Stimulated activated CD4-positive, alpha-beta T cell treated with anti-CD3 and anti-CD28 coated beads, Interleukin-15, amount 100 ng/mL, for 1 hour (primary cell): ENCODE data around the gene CLSTN1.

Experiments used
- DNase-seq, 2 donors: peaks; one replicate each; pipeline ENCODE4 v3.0.0-alpha.2; 2020; ENCODE audit warnings: low read depth in 1 of 2, low spot score in 1 of 2

CLSTN1 gene

GRCh38 chr1:9823943-9824701 lies at the start of gene CLSTN1:
Gene CLSTN1, minus strand, starts transcription at chr1:9823965. Its CDS starts 232 bp downstream, at chr1:9823733.
- DNase-seq: peak; percentile 78 to 84

DNA sequence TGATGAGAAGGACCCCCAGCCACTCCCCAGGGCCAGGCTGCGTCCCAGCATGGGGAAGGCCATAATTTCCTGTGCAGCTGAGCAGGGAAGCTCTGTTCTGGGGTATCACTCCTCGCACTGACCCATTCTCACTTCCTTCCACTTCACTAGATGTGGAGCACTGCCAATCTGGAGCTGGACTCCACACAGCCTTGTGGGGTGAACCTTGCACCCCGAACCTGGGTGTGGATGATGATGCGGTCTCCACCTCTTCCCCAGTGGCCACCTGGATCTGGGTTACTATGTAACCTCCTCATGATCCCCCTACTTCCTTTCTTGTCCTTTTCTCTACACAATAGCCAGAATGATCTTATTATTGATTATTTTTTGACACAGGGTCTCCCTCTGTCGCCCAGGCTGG lies 49.6 kb upstream of the CLSTN1 start:
- DNase-seq: no peak

GRCh38 chr1:9872430-9873165 lies 48.8 kb upstream of the CLSTN1 start:
- DNase-seq: no peak

GRCh38 chr1:9871707-9872425 lies 48.1 kb upstream of the CLSTN1 start:
- DNase-seq: no peak

GRCh38 chr1:9871021-9871420 lies 47.3 kb upstream of the CLSTN1 start:
- DNase-seq: no peak

GRCh38 chr1:9870572-9870971 lies 46.8 kb upstream of the CLSTN1 start:
- no peak for DNase-seq

DNA sequence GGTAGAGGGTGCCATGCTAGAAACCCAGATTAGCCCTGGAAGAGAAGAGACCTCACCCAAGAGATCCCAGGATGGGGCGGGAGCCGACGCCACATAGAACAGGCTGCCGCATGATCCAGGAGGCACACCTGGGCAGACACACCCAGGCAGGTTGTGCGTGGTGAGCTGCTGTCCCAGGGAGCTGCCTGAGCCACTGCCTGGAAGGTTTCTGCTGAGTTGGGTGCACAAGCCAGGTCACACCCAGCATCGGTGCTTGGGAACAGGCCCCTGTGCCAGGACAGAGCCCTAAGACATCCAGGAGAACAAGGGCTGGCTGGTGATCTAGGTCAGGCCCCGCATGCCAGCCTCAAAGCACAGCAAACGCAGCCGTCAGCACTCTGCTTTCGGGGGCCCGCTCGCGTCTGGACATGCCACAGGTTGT lies 46.1 kb upstream of the CLSTN1 start:
- no peak for DNase-seq

DNA sequence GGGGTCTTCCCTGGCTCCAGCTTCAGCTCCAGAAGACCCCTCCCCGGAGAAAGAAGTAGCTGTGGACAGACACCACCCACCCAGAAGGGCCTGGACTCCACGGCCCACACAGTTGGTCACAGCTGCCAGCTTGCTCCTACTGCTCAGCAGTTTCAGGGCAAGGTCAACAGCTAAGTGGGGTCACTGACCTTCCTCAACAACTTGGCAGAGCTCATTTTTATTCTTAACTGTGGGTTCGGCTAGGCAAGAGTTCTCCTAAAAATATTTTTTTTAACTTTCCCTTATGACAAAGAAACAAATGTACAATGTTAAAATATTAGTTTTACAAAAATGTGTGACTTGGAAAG lies 44.5 kb upstream of the CLSTN1 start:
- DNase-seq: no peak

GRCh38 chr1:9867408-9868243 lies 43.9 kb upstream of the CLSTN1 start:
- DNase-seq: peak; percentile 74 to 80

DNA sequence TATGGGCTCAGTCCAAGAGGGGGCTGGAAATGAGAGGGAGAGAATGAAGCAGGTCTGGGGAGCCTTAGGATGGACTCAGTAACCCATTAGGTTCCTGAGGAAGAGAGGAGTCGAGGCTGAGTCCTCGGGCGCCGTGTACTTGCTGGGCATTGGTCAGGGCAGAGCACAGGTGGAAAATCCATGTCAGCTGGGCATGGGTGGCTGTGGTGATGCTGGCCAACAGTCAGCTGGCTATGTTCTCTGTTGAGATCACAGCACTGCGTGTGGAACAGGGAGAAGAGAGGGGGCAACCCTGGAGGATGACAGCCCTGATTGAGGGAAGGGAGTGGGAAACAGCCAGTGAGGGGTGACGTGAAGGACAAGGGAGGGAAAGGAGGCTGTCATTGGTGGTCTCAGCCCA lies 43.1 kb upstream of the CLSTN1 start:
- no peak for DNase-seq

- DNase-seq: no peak
Observed at GRCh38 chr1:9865724-9866123, 42.0 kb upstream of the CLSTN1 start.

GRCh38 chr1:9863371-9863770 lies 39.6 kb upstream of the CLSTN1 start:
- no peak for DNase-seq

GRCh38 chr1:9861360-9861759 lies 37.6 kb upstream of the CLSTN1 start:
- no peak for DNase-seq

DNA sequence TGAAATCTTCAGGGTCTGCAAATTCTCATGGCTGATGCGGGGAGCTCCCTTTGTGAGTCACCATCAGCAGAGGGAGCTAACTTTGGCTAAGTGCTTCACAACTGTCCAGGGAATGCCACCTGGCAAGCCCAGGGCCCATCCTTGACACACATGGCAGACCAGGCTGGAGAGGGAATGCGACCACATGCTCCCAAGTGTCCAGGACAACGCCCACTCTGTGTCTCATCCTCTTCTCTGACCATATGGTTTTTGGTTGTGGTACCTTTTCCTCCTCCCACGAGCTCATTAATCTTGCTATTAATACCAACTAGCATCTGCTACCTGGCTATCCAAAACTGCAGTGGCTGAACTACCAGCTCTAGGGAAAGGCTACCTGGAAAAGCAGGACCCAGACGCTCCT lies 37.1 kb upstream of the CLSTN1 start:
- no peak for DNase-seq

DNA sequence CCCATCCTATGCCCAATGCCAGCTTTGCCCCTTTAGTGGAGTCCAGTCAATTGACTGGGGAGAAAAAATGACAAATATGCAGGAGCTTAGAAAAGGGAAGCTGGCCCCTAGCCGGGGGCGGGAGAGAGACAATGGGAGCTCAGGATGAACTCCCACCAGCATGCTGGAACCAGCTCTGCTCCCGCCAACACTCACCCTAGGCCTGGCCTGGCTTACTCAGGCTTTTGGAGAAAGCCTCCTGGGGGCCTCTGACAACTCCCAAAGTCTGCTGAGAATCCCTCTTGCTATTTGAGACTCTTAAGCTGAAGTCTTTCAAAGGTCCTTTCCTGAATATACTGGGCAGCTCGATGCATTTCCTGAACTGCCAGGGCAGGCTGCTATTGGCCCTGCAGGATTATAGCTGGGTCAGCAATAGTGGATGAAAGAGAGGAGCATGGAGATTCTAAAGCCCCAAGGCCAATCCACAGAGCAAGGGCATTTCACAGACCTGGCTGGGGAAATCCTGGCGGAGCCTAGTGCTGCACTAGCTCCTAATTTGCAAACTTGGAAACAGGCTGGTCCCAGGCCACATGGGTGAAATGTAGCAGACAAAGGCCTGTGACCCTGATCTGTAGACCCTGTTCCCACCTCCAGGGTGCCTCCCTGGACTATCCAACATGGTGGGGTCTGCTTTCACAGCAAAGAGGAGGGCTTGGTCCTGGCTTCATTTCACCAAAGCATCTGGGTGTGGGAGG lies 35.7 kb upstream of the CLSTN1 start:
- no peak for DNase-seq

- DNase-seq: no peak
Observed at GRCh38 chr1:9858293-9859035, 34.7 kb upstream of the CLSTN1 start.

- DNase-seq: no peak
Observed at GRCh38 chr1:9855186-9855585, 31.4 kb upstream of the CLSTN1 start.

DNA sequence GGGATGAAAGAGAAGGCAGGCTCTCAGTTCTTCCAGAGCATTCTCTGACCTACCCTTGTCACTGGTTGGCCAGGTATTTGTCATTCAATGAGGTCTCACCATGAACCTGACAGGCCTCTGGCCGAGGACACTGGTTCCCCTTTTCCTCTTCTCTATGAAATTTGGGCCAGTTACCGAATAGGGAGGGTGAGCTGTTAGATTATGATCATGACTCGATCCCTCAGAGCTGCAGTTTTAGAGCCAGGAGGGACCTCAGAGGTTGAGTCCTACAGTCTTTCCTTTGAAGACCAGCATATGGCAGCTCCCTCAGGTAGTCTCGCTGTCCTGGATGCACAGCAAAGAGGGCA lies 29.5 kb upstream of the CLSTN1 start:
- DNase-seq: no peak

- DNase-seq: no peak
Observed at GRCh38 chr1:9852410-9853248, 28.9 kb upstream of the CLSTN1 start.
